ENCODE measurements around the gene TNFRSF18. TPM values are rescaled to one million over a fixed set of nuclear protein-coding genes. Genes with fewer than 3 reads are reported as not detected.

TNFRSF18 gene
- total and polyA plus RNA-seq, 10 of the 15 experiments (the other 5 are each of a cell fraction or from before 2014, with no cell fraction given), result 0.18 to 7.5 (median 1.5) TPM; not detected in 1

DNA sequence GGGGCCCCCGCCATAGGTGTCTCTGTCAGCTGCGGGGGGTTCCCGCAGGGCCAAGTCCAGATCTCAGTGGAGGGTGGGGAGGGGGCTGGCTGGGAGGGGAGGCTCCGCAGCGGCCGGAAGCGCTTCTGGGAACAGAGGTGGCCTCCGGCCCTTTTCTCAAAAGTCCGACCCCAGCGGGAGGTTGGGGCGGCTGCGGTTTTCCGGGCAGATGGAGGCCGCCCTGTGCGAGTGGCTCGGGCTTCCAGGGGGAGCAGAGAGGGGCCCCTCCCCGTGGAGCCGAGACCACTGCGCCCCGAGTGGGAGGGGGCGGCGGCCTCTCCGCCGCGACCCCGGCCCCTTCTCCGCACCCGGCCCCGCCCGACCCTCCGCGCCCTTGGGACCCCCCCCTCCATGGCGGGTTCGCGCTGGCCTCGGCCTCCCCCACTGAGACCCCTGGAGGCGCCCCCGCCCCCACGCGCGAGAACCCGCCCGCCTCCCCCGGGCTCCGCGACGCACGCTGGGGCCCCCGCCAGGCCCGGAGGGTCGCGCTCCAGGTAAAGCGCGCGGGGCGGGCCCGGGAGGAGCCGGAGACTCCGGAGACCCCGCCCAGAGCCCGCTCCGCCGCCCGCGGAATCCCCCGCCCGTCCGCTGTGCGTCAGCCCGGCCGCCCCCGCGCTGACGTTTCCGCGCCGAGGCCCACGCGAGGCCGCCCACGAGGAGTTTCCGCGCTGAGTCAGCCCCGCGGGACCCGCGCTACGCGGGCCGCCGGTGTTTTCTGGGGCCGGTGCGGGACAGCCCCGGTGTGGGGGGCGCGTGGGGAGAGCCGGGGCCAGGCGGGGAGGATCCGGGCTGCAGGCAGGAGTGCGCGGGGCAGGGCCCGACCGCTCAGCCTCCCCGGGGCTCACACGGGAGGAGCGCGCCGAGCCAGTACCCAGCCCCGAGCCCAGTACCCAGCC lies 5.2 kb downstream of the TNFRSF18 start (continued):
- peak; percentile 86; the same call in 1 of the 2 replicates for TF ChIP-seq RB1 (IDR thresholded peaks at IDR 0.05; ENCODE audit: borderline replicate concordance)
- TF ChIP-seq FOXM1 (IDR thresholded peaks at IDR 0.05; ENCODE audit: low read depth, low read length), result 0 out of 2 replicates have a peak, but pooled peaks have one; percentile 30
- TF ChIP-seq KLF5 (IDR thresholded peaks at IDR 0.05; ENCODE audit: partially characterized antibody), result peak; percentile 70
- TF ChIP-seq ZBTB40 (IDR thresholded peaks at IDR 0.05; ENCODE audit: borderline replicate concordance), result no peak; the same call in 1 of the 2 replicates
- peak; percentile 47 to 86; a peak in 3 of 4 replicates for TF ChIP-seq BHLHE40 (IDR thresholded peaks at IDR 0.05; ENCODE audit: borderline replicate concordance in 1 of 2, low read depth in 2 of 2, low read length in 1 of 2)
- no peak for TF ChIP-seq GABPA (IDR thresholded peaks at IDR 0.05; ENCODE audit: low read depth)
- TF ChIP-seq NBN (IDR thresholded peaks at IDR 0.05), result no peak
- TF ChIP-seq POLR2AphosphoS5 (IDR thresholded peaks at IDR 0.05; ENCODE audit: low read length), result no peak
- TF ChIP-seq ZSCAN29 (IDR thresholded peaks at IDR 0.05), result peak; percentile 79
- no peak for TF ChIP-seq PML (IDR thresholded peaks at IDR 0.05; ENCODE audit: low read length)
- TF ChIP-seq RUNX3 (IDR thresholded peaks at IDR 0.05; ENCODE audit: low read length), result peak; percentile 69
- TF ChIP-seq, protein P1, sequence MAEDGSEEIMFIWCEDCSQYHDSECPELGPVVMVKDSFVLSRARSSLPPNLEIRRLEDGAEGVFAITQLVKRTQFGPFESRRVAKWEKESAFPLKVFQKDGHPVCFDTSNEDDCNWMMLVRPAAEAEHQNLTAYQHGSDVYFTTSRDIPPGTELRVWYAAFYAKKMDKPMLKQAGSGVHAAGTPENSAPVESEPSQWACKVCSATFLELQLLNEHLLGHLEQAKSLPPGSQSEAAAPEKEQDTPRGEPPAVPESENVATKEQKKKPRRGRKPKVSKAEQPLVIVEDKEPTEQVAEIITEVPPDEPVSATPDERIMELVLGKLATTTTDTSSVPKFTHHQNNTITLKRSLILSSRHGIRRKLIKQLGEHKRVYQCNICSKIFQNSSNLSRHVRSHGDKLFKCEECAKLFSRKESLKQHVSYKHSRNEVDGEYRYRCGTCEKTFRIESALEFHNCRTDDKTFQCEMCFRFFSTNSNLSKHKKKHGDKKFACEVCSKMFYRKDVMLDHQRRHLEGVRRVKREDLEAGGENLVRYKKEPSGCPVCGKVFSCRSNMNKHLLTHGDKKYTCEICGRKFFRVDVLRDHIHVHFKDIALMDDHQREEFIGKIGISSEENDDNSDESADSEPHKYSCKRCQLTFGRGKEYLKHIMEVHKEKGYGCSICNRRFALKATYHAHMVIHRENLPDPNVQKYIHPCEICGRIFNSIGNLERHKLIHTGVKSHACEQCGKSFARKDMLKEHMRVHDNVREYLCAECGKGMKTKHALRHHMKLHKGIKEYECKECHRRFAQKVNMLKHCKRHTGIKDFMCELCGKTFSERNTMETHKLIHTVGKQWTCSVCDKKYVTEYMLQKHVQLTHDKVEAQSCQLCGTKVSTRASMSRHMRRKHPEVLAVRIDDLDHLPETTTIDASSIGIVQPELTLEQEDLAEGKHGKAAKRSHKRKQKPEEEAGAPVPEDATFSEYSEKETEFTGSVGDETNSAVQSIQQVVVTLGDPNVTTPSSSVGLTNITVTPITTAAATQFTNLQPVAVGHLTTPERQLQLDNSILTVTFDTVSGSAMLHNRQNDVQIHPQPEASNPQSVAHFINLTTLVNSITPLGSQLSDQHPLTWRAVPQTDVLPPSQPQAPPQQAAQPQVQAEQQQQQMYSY (CRISPR knock-in tag; IDR thresholded peaks at IDR 0.05), result no peak
- TF ChIP-seq, protein P2, sequence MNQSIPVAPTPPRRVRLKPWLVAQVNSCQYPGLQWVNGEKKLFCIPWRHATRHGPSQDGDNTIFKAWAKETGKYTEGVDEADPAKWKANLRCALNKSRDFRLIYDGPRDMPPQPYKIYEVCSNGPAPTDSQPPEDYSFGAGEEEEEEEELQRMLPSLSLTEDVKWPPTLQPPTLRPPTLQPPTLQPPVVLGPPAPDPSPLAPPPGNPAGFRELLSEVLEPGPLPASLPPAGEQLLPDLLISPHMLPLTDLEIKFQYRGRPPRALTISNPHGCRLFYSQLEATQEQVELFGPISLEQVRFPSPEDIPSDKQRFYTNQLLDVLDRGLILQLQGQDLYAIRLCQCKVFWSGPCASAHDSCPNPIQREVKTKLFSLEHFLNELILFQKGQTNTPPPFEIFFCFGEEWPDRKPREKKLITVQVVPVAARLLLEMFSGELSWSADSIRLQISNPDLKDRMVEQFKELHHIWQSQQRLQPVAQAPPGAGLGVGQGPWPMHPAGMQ (IDR thresholded peaks at IDR 0.05; ENCODE audit: borderline replicate concordance), result no peak
- TF ChIP-seq POLR2A (IDR thresholded peaks at IDR 0.05; ENCODE audit: low read depth, low read length), result peak; percentile 17; the same call in 1 of the 2 replicates
- no peak for TF ChIP-seq PAX8 (IDR thresholded peaks at IDR 0.05)
- peak; percentile 82 for TF ChIP-seq CREB1 (IDR thresholded peaks at IDR 0.05; ENCODE audit: low read depth)
- no peak for TF ChIP-seq USF1 (IDR thresholded peaks at IDR 0.05; ENCODE audit: borderline replicate concordance, extremely low read length, insufficient read depth, low read depth, low read length)
- TF ChIP-seq HCFC1 (IDR thresholded peaks at IDR 0.05; ENCODE audit: low read length), result no peak
